Fibroblast of skin of scalp (primary cell): ENCODE measurements around the gene ELOVL6.
"Not testable (repeated sequence)": the region's sequence is repeated elsewhere in the genome, so short reads cannot be mapped to it uniquely, and the experiment has no call there.

Source experiments
- DNase-seq: peaks from one replicate; pipeline ENCODE4 v3.0.0-alpha.2; 2013

Gene ELOVL6

GRCh38 chr4:110159541-110159940 is 38.9 kb downstream of the ELOVL6 start:
- DNase-seq = no peak

GRCh38 chr4:110157580-110157979 is 40.8 kb downstream of the ELOVL6 start:
- DNase-seq = no peak

- DNase-seq = not testable (repeated sequence)
These were observed 41.2 kb downstream of the ELOVL6 start for GRCh38 chr4:110157166-110157565.

- DNase-seq = no peak
These were observed 42.0 kb downstream of the ELOVL6 start for GRCh38 chr4:110156442-110156841.

GRCh38 chr4:110155654-110156053 is 42.8 kb downstream of the ELOVL6 start:
- no peak for DNase-seq

GRCh38 chr4:110154582-110154981 is 43.8 kb downstream of the ELOVL6 start:
- no peak for DNase-seq

- DNase-seq = no peak
These were observed 46.0 kb downstream of the ELOVL6 start for GRCh38 chr4:110152386-110152785.

GRCh38 chr4:110149089-110149488 is 49.3 kb downstream of the ELOVL6 start:
- no peak for DNase-seq

- no peak for DNase-seq
These were observed 56.0 kb downstream of the ELOVL6 start for GRCh38 chr4:110142461-110142860.

GRCh38 chr4:110139815-110140214 is 58.6 kb downstream of the ELOVL6 start:
- DNase-seq = no peak

- no peak for DNase-seq
These were observed 59.3 kb downstream of the ELOVL6 start for GRCh38 chr4:110139111-110139510.

GRCh38 chr4:110138551-110138950 is 59.9 kb downstream of the ELOVL6 start:
- DNase-seq = no peak

- DNase-seq = no peak
These were observed 60.6 kb downstream of the ELOVL6 start for GRCh38 chr4:110137829-110138228.

GRCh38 chr4:110135523-110135922 is 62.9 kb downstream of the ELOVL6 start:
- no peak for DNase-seq

- no peak for DNase-seq
These were observed 63.3 kb downstream of the ELOVL6 start for GRCh38 chr4:110135076-110135475.

- no peak for DNase-seq
These were observed 64.0 kb downstream of the ELOVL6 start for GRCh38 chr4:110134269-110134869.

- DNase-seq = no peak
These were observed 65.3 kb downstream of the ELOVL6 start for GRCh38 chr4:110132816-110133719.

GRCh38 chr4:110131916-110132315 is 66.5 kb downstream of the ELOVL6 start:
- DNase-seq = no peak

- DNase-seq = no peak
These were observed 67.6 kb downstream of the ELOVL6 start for GRCh38 chr4:110130576-110131358.

GRCh38 chr4:110129544-110129943 is 68.9 kb downstream of the ELOVL6 start:
- DNase-seq = no peak

GRCh38 chr4:110128472-110128919 is 69.9 kb downstream of the ELOVL6 start:
- no peak for DNase-seq

- DNase-seq = no peak
These were observed 70.4 kb downstream of the ELOVL6 start for GRCh38 chr4:110128029-110128428.

GRCh38 chr4:110124711-110125110 is 73.7 kb downstream of the ELOVL6 start:
- DNase-seq = no peak
